Middle frontal gyrus (tissue), 1 donor: ENCODE data around the gene TRIM41.
"Not testable (repeated sequence)": the region's sequence is repeated elsewhere in the genome, so short reads cannot be mapped to it uniquely, and the experiment has no call there.

ENCODE experiments used
- DNase-seq: peaks from one replicate; pipeline ENCODE4 v3.0.0-alpha.2; 2015; ENCODE audit warnings: low spot score; ENCODE audit errors: extremely low spot score

TRIM41 gene

GRCh38 chr5:181248277-181248676 is 25.2 kb downstream of the TRIM41 start:
- no peak for DNase-seq

GRCh38 chr5:181255276-181255675 is 32.2 kb downstream of the TRIM41 start:
- DNase-seq: no peak

- no peak for DNase-seq
Measured at GRCh38 chr5:181255836-181256578, 32.9 kb downstream of the TRIM41 start.

GRCh38 chr5:181258576-181258975 is 35.5 kb downstream of the TRIM41 start:
- DNase-seq: no peak

DNA sequence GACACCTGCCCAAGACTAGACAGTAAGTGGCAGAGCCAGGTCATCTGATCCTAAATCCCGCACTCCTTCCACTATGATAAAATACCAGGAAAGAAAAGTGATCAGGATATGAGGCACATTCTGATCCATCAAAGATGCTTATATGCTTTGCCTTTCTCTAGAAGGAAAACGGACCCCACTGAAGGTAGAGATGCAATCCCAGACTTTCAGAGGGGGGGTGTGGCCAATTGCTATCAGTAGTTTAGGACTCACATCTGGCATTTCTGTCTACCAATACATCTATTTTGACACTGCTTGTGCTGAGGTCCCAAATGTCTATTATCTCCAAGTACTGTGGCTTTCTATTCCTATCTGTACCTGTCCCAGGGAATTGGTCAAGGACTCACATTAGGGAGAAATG is 36.2 kb downstream of the TRIM41 start:
- no peak for DNase-seq

DNA sequence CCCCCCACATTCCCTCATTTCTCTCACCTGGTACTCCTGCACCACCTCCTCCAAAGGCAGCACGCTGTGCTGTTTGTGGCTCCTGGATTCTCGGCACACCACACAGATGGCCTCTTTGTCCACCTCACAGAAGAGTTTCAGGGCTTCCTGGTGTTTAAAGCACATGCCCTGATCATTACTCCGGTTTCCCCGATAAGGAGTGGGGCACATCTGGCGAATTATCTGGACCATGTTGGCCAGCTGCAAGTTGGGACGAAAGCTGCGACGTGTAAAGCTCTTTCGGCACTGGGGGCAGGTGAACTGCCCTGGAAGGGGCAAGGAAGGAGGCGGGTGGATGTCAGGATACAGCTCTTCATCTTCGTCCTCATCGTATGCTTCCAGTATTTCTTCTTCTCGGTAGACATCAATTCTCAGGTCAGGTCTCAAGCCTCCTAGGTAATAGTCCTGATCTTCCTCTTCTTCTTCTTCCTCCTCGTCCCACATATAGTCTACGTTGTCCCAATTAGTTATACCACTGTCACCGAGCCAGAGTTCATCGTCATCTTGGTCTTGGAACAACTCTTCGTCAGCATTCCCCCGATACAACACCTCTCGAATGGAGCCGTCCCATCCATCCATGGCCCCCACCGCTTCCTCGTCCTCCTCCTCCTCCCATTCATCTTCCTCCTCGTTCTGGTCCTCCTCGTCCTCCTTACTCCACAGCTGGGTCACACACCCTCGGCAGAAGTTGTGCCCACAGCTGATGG is 37.1 kb downstream of the TRIM41 start:
- DNase-seq: no peak

- DNase-seq: peak; percentile 88
Measured at GRCh38 chr5:181260720-181261319, 37.7 kb downstream of the TRIM41 start, which contains the start of gene TRIM52. TSS of gene TRIM52 (minus strand) at chr5:181261143. CDS start at chr5:181260813, 330 bp downstream.

- DNase-seq: no peak
Measured at GRCh38 chr5:181261320-181262049, 38.4 kb downstream of the TRIM41 start.

GRCh38 chr5:181263633-181264032 is 40.6 kb downstream of the TRIM41 start:
- DNase-seq: no peak

DNA sequence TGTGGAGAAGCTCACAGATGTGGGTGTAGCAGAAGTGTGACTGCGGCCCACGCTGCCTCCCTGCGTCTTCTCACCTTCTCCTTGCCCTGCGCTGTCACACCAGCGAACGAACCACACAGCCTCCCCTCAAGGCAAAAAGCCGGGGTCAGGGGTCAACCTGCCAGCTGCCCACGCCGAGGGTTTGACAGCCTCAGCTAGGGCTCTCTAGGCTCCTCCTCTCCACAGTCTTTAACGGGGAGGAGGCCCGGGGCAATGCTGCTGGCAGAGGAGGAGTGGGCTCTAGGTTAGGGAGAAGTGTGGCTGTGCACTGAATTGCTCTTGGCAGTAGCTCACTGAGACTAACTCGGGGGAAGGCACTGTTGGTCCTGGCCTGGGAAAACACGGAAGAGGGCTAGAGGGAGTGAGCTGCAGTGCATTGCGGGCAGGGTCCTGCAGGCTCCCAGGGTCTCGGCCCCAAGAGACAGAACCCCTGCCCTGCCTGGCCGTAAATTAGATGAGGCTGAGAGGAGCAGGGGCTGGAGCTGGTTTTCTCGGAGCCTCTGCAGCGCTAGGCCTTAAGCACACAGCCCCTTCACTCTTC is 42.1 kb downstream of the TRIM41 start:
- DNase-seq: no peak

DNA sequence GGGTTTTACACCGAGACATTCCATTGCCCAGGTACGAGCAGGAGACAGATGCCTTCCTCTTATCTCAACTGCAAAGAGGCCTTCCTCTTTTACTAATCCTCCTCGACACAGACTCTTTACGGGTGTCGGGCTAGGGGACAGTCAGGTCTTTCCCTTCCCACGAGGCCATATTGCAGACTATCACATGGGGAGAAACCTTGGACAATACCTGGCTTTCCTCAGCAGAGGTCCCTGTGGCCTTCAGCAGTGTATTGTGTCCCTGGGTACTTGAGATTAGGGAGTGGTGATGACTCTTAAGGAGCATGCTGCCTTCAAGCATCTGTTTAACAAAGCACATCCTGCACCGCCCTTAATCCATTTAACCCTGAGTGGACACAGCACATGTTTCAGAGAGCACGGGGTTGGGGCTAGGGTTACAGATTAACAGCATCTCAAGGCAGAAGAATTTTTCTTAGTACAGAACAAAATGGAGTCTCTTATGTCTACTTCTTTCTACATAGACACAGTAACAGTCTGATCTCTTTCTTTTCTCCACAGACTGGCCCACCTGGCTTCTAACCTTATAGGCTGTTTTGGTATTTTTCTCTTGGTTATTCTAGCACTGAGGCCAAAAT is 44.3 kb downstream of the TRIM41 start:
- DNase-seq: not testable (repeated sequence)

GRCh38 chr5:181267907-181268306 is 44.8 kb downstream of the TRIM41 start:
- DNase-seq: not testable (repeated sequence)

DNA sequence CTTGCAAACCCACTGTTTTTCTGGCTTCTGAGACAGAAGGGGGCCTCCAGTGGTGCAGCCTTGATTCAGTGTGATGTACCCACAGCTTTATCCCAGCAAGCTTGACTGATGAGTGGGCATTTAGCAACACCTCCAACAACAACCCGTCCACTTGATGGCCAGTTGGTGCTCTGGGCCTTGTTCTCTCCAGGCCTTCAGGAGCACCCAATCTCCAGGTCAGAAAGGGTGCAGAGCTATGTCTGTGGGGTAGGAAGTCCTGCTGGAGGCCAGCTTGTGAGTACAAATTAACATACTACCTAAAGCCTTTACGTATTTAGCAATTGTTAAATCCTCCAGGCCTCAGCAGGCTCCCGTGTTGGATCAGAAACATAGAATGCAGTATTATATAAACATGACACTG is 48.0 kb downstream of the TRIM41 start:
- no peak for DNase-seq

GRCh38 chr5:181273433-181273744 is 50.3 kb downstream of the TRIM41 start:
- DNase-seq: not testable (repeated sequence)

DNA sequence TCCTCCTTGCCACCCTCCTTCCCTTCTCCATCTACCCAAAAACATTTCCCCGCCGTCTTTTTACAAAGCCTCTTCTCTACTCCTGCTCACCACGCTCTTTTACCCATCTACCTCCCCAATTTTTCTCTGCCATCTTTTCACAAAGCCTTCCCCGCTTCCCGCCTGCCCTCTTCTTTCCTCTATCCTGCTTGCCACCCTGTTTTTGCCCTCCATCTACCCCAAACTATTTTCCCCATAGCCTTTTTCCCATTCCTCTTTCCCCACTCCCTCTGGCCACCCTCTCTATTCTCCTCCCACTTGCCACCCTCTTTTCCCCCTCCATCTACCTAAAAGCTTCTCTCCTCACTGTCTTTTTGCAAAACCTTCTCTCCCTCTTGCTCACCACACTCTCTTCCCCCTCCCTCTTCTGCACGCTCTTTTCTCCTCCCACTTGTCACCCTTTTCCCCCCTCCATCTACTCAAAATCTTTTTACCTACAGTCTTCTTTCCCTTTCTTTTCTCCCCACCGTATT is 57.2 kb downstream of the TRIM41 start:
- no peak for DNase-seq

GRCh38 chr5:181281077-181281983 is 58.2 kb downstream of the TRIM41 start:
- DNase-seq: no peak

DNA sequence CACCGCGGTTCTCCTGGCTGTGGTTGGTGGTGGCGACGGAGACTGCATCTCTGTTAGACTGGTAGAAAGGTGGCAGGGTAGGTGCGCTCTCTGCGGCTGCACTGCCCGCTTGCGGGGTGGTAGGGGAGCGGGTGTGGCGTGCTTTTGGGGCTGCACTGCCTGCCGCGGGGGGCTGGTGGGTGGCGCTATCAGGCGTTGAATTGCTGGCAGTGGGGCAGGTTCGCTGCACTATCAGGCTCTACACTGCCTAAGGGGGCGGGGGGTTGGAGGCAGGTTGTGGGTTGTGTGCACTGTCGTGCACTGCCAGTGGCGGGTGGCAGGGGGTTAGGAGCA is 58.9 kb downstream of the TRIM41 start:
- DNase-seq: no peak

GRCh38 chr5:181282415-181282814 is 59.3 kb downstream of the TRIM41 start:
- not testable (repeated sequence) for DNase-seq

DNA sequence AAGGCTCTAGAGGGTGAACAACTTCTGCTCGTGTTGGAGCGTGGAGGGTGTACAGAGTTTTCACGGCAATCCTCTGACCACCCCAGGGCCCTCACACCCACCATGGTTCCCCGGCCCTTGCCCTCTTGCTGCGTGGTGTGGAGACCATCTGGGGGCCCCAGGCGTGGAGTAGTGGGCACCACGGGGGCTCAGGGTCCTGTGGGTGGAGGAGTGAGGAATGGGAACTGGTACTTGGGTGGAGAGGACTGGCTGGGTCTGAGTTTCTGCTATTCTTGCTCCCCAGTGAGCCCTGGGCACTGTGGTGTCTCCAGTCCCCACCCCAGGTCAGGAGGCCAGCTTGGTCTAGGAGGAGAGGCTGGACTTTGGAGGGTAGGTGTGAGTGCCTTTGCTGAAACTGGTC is 59.8 kb downstream of the TRIM41 start:
- DNase-seq: no peak

- no peak for DNase-seq
Measured at GRCh38 chr5:181283347-181283746, 60.3 kb downstream of the TRIM41 start.
